Coronary artery (tissue), 2 donors: ENCODE results near the gene KRTAP3-3.
"Not testable (repeated sequence)": the region's sequence is repeated elsewhere in the genome, so short reads cannot be mapped to it uniquely, and the experiment has no call there.

Source experiments
- DNase-seq: peaks from one replicate; pipeline ENCODE4 v3.0.0-alpha.2; 2017; ENCODE audit warnings: low spot score
- H3K27ac ChIP-seq, 2 donors: fragments of 200-600 bp; sonication (generic); one replicate each; pipeline ENCODE4 v1.5.1; 2016 to 2019
- H3K4me3 ChIP-seq: fragments of 200-600 bp; sonication (generic); 2 replicates; pipeline ENCODE4 v1.5.1; 2016; ENCODE audit warnings: mild to moderate bottlenecking, moderate library complexity
- TF ChIP-seq, protein P1 (sequence below): fragments of 200-600 bp; sonication (generic); IDR thresholded peaks from one replicate; pipeline ENCODE4 v1.5.1; 2019; ENCODE audit warnings: antibody characterized with exemption

Gene KRTAP3-3

DNA sequence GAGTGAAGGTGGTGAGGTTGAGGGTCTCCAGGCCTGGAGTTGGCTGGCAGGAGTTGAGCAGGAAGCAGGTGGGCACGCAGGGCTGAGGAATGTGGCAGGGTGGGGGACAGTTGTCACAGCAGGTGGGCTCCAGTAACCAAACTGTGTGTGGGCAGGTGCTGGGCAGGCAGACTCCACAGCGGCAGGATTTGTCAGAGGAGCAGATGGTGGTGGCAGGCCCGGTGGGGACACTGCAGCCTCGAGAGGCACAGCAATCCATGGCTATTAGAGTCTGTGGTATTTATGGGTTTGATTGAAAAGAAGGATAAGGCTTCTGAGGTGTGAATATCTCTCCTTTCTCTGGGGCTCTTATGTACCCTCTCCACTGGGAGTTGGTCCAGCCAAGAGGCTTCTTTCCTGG lies at the start of gene KRTAP3-3:
Gene KRTAP3-3, minus strand, starts transcription at position 326 of the 400 bp plus-strand sequence. Its CDS starts 67 bp downstream, at position 259.
- Histone ChIP-seq H3K27ac (no peak within 1 kb of the TSS), H3K4me3 (no peak within 1 kb of the TSS)
- no peak for DNase-seq
- TF ChIP-seq, protein P1, sequence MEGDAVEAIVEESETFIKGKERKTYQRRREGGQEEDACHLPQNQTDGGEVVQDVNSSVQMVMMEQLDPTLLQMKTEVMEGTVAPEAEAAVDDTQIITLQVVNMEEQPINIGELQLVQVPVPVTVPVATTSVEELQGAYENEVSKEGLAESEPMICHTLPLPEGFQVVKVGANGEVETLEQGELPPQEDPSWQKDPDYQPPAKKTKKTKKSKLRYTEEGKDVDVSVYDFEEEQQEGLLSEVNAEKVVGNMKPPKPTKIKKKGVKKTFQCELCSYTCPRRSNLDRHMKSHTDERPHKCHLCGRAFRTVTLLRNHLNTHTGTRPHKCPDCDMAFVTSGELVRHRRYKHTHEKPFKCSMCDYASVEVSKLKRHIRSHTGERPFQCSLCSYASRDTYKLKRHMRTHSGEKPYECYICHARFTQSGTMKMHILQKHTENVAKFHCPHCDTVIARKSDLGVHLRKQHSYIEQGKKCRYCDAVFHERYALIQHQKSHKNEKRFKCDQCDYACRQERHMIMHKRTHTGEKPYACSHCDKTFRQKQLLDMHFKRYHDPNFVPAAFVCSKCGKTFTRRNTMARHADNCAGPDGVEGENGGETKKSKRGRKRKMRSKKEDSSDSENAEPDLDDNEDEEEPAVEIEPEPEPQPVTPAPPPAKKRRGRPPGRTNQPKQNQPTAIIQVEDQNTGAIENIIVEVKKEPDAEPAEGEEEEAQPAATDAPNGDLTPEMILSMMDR, result no peak

DNA sequence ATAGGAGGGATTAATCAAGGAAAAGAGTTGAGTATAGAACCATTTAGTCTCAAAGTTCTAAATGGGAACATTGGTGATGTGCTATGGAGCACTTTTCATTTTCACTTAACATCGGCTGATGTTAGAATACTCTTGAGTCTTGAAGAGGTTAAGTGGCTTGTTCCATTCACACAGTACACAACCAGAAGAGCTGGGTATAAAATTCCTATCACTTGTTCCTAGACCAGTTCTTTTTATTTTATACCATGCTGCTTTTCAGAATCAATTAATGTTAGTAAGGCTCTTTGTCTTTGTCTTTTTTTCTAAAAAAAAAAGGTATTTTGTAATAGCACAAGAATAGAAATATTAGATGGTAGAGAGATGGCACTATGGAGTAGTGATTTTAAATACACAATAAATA lies 49.0 kb upstream of the KRTAP3-3 start:
- Histone ChIP-seq H3K27ac (no peak overlapping the region), H3K4me3 (no peak overlapping the region)
- no peak for DNase-seq
- TF ChIP-seq, protein P1, result no peak

DNA sequence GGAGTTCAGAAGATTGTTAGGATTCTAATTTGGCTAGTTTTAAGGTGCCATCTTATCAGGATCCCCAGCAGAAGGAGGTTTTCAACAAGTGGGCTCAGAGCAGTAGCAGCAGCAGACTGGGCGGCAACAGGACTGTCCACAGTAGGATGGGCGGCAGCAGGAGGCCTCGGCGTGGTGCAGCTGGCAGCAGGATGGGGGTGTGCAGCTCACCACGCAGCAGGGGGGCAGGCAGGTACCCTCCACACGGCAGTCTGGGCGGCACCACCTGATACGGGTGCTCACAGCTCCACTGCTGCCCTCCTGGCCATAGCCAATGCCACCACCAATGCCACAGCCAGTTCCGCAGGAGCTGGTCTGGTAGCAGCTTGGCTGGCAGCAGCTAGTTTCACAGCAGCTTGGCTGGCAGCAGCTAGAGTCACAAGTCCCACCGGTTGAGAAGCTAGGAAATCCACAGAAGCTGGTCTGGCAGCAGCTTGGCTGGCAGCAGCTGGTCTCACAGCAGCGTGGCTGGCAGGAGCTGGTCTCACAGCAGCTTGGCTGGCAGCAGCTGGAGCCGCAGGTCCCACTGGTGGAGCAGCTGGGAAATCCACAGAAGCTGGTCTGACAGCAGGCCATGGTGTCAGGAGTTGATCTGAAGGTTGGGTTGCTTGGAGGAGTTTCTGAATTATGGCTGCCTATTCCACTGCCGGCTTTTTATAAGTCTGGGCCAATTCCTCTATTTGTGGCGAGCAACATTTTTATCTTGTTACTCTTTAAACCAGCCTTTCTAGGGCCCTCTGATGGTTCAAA lies 47.0 kb upstream of the KRTAP3-3 start, which contains the start of gene KRTAP1-1:
Gene KRTAP1-1, minus strand, starts transcription at position 668 of the 789 bp plus-strand sequence. Its CDS starts 53 bp downstream, at position 615.
- not testable (repeated sequence) for H3K27ac ChIP-seq, DNase-seq, H3K4me3 ChIP-seq

DNA sequence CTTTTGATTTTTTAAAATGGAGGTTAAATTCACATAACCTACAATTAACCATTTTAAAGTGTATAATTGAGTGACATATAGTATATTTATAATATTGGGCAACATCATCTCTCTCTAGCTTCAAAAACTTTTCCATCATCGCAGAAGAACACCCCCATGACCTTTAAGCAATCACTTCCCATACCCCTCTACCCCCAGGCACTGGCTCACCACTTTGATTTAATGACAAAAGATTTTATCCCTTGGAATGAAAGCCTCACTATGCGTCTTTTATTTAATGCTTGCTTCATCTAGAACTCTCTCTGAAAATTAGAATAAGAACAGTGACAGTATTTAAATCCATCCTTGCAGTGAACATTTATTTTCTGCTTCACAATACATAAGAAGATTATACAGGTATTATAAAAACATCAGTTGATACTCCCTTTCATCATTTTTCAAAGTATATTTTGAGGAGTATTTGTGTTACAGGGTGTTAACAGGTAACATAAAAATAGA lies 43.9 kb upstream of the KRTAP3-3 start:
- no peak overlapping the region for H3K4me3 ChIP-seq
- no peak overlapping the region for H3K27ac ChIP-seq
- TF ChIP-seq, protein P1, result no peak
- no peak for DNase-seq

DNA sequence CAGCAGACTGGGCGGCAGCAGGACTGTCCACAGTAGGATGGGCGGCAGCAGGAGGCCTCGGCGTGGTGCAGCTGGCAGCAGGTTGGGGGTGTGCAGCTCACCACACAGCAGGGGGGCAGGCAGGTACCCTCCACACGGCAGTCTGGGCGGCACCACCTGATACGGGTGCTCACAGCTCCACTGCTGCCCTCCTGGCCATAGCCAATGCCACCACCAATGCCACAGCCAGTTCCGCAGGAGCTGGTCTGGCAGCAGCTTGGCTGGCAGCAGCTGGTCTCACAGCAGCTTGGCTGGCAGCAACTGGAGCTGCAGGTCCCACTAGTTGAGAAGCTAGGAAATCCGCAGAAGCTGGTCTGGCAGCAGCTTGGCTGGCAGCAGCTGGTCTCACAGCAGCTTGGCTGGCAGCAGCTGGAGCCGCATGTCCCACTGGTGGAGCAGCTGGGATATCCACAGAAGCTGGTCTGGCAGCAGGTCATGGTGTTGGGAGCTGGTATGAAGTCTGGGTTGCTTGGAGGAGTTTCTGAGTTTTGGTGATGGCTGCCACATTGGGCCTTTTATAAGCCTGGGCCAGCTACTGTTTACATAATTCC lies 40.5 kb upstream of the KRTAP3-3 start, which contains the start of gene KRTAP1-3:
Gene KRTAP1-3, minus strand, starts transcription at position 529 of the 590 bp plus-strand sequence. Its CDS starts 53 bp downstream, at position 476.
- not testable (repeated sequence) for H3K27ac ChIP-seq, H3K4me3 ChIP-seq, DNase-seq

DNA sequence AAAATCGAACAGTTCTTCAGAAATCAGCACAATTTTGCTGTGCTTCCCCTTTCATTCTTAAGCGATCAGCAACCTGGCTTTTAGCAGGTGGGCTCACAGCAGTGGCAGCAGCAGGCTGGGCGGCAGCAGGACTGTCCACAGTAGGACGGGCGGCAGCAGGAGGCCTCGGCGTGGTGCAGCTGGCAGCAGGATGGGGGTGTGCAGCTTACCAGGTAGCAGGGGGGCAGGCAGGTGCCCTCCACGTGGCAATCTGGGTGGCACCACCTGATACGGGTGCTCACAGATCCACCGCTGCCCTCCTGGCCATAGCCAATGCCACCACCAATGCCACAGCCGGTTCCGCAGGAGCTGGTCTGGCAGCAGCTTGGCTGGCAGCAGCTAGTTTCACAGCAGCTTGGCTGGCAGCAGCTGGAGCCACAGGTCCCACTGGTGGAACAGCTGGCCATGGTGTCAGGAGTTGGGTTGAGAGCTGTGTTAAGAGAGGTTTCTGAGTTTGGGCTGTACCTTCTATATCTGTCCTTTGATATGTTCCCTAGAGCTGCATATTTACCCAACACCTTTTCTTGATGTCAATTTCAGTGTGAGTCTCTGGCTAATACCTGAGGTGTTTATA lies 35.8 kb upstream of the KRTAP3-3 start, which contains the start of gene KRTAP1-4:
Gene KRTAP1-4, minus strand, starts transcription at position 563 of the 613 bp plus-strand sequence. Its CDS starts 117 bp downstream, at position 446.
- H3K4me3 ChIP-seq, result no peak within 1 kb of the TSS
- TF ChIP-seq, protein P1, result no peak
- no peak for DNase-seq
- no peak within 1 kb of the TSS for H3K27ac ChIP-seq

DNA sequence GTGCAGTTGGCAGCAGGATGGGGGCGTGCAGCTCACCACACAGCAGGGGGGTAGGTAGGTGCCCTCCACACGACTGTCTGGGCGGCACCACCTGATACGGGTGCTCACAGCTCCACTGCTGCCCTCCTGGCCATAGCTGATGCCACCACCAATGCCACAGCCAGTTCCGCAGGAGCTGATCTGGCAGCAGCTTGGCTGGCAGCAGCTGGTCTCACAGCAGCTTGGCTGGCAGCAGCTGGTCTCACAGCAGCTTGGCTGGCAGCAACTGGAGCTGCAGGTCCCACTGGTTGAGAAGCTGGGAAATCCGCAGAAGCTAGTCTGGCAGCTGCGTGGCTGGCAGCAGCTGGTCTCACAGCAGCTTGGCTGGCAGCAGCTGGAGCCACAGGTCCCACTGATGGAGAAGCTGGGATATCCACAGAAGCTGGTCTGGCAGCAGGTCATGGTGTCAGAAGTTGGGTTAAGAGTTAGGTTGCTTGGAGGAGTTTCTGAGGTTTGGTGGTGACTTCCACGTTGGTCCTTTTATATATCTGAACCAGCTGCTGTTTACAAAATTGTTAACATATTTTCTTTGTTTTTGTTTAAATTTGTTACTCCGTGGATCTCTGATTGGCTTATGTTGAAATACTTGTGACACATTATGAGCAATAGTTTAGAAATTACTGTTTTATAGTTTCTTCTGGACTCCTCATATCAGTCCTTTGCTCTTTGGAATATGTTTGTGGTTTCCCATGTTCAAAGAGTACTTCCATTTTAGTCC lies 32.9 kb upstream of the KRTAP3-3 start, which contains the start of gene KRTAP1-5:
Gene KRTAP1-5, minus strand, starts transcription at position 494 of the 757 bp plus-strand sequence. Its CDS starts 53 bp downstream, at position 441.
- TF ChIP-seq, protein P1, result no peak
- Histone ChIP-seq H3K27ac (no peak within 1 kb of the TSS), H3K4me3 (no peak within 1 kb of the TSS)
- no peak for DNase-seq
